ENCODE results near the gene TFAP2E. TPM values are rescaled to one million over a fixed set of nuclear protein-coding genes. Genes with fewer than 3 reads are reported as not detected.

Gene TFAP2E
- total RNA-seq, 1 donor from 2014 or later = 3.6 TPM

DNA sequence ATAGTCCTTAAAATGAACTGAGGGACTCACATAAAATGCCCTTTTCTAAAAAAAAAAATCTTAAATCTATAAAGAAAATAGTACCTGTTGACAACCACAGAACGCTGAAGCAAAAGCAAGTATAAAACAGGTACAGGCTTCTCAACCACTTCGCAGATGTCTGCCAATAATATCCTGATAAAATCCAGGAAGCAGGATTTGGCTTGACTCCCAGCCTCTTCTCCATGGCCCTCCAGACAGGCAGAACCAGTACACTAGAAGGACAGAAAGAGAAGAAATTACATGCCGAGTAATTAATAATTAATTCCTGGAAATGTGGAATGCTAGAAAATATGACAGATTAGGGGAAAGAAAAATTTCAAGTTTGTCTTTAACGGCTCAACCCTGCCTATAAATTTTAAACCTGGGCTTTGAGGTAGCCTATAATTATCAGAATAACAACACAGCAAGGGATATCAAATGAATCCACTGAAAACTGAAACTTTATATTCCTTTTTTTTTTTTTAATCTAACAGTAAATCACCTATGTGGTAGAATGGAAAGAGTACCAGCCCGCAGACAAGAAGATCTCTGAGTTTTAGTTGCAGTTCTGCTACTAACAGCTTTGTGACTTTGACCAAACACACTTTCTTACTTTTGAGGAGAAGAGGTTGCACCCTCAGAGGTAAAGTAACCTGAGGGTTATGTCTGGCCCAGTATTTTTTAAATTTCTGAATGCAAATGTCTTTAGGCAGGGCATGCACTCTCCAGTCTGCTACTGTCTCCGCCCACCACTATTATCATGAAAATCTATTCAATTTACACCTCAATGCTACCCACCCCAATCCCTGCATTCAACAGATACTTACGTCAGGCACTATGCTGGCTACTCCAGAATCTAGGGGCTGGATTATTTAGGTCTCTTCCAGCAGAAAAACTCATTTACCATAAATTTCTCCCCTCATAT lies 18.6 kb upstream of the TFAP2E start:
- Mint-ChIP-seq H3K9me3 (ENCODE audit: unreplicated experiment) (no peaks in the 10 kb centered on the region), H3K4me1 (ENCODE audit: unreplicated experiment) (peaks cover 24% of the 10 kb centered on the region), H3K27me3 (ENCODE audit: unreplicated experiment) (peaks cover 5% of the 10 kb centered on the region), H3K4me3 (ENCODE audit: unreplicated experiment) (no peak overlapping the region), H3K36me3 (ENCODE audit: low read depth, unreplicated experiment) (peaks cover 15% of the 10 kb centered on the region), H3K27ac (ENCODE audit: unreplicated experiment) (peak overlapping the region; percentile 54)
- no peak for DNase-seq (ENCODE audit: low spot score)
- TF ChIP-seq, protein P1, sequence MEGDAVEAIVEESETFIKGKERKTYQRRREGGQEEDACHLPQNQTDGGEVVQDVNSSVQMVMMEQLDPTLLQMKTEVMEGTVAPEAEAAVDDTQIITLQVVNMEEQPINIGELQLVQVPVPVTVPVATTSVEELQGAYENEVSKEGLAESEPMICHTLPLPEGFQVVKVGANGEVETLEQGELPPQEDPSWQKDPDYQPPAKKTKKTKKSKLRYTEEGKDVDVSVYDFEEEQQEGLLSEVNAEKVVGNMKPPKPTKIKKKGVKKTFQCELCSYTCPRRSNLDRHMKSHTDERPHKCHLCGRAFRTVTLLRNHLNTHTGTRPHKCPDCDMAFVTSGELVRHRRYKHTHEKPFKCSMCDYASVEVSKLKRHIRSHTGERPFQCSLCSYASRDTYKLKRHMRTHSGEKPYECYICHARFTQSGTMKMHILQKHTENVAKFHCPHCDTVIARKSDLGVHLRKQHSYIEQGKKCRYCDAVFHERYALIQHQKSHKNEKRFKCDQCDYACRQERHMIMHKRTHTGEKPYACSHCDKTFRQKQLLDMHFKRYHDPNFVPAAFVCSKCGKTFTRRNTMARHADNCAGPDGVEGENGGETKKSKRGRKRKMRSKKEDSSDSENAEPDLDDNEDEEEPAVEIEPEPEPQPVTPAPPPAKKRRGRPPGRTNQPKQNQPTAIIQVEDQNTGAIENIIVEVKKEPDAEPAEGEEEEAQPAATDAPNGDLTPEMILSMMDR (IDR thresholded peaks at IDR 0.05; ENCODE audit: unreplicated experiment) = no peak

- peak overlapping the region; percentile 53 for H3K4me3 Mint-ChIP-seq (ENCODE audit: unreplicated experiment)
- peaks cover 13% of the 10 kb centered on the region for H3K36me3 Mint-ChIP-seq (ENCODE audit: low read depth, unreplicated experiment)
- H3K27me3 Mint-ChIP-seq (ENCODE audit: unreplicated experiment) = peaks cover 9% of the 10 kb centered on the region
- H3K9me3 Mint-ChIP-seq (ENCODE audit: unreplicated experiment) = no peaks in the 10 kb centered on the region
- H3K27ac Mint-ChIP-seq (ENCODE audit: unreplicated experiment) = no peak overlapping the region
- TF ChIP-seq, protein P1 (IDR thresholded peaks at IDR 0.05; ENCODE audit: unreplicated experiment) = no peak
- peaks cover 24% of the 10 kb centered on the region for H3K4me1 Mint-ChIP-seq (ENCODE audit: unreplicated experiment)
- no peak for DNase-seq (ENCODE audit: low spot score)
Observed at GRCh38 chr1:35555212-35555584, 17.9 kb upstream of the TFAP2E start.

DNA sequence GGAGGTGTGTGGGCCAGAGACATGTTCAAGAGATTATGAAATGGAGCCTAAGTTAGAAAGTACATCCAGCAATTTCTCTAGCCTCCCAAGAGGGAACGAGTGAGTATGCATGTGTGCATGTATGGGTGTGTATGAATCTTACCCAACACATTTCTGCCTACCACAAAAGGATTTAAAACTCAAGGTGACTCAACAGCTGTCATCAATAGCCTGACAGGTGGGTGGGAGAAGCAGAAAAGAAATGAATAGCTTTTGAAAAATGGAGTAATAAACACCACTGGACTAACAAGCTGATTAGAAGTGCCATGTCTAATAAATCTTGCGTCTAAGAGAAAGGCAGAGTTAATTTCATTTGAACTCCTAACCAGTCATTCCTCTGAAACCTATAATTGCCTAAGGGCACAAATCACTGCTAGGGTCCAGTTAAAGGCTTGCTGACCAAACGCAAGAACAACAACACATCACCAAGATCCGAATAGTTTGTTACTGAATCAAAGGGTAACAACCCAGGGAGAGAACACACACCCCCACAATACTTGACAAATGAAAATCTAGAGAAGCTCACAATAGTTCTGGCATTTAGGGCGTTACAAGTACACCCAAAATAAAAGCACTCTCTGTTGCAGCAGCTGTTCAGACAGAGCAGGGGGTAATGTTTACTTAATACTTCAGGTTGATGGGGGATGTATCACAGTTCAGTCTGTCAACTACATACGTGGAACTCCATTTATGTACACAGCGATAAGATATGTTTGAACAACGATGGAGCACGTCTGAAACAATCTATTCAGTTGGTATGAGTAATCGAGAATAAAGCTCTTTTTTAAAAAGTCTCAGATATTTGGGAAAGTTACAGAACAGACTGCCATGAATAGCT lies 17.3 kb upstream of the TFAP2E start:
- Mint-ChIP-seq H3K27me3 (ENCODE audit: unreplicated experiment) (peaks cover 11% of the 10 kb centered on the region), H3K9me3 (ENCODE audit: unreplicated experiment) (no peaks in the 10 kb centered on the region), H3K4me1 (ENCODE audit: unreplicated experiment) (peaks cover 24% of the 10 kb centered on the region), H3K36me3 (ENCODE audit: low read depth, unreplicated experiment) (peaks cover 13% of the 10 kb centered on the region), H3K4me3 (ENCODE audit: unreplicated experiment) (peak overlapping the region; percentile 94), H3K27ac (ENCODE audit: unreplicated experiment) (peak overlapping the region; percentile 48)
- no peak for DNase-seq (ENCODE audit: low spot score)
- TF ChIP-seq, protein P1 (IDR thresholded peaks at IDR 0.05; ENCODE audit: unreplicated experiment) = no peak

- H3K36me3 Mint-ChIP-seq (ENCODE audit: low read depth, unreplicated experiment) = peaks cover 19% of the 10 kb centered on the region
- no peaks in the 10 kb centered on the region for H3K9me3 Mint-ChIP-seq (ENCODE audit: unreplicated experiment)
- H3K27me3 Mint-ChIP-seq (ENCODE audit: unreplicated experiment) = peaks cover 11% of the 10 kb centered on the region
- peak overlapping the region; percentile 94 for H3K4me3 Mint-ChIP-seq (ENCODE audit: unreplicated experiment)
- peak overlapping the region; percentile 48 for H3K27ac Mint-ChIP-seq (ENCODE audit: unreplicated experiment)
- TF ChIP-seq, protein P1 (IDR thresholded peaks at IDR 0.05; ENCODE audit: unreplicated experiment) = no peak
- peaks cover 24% of the 10 kb centered on the region for H3K4me1 Mint-ChIP-seq (ENCODE audit: unreplicated experiment)
- DNase-seq (ENCODE audit: low spot score) = no peak
Observed at GRCh38 chr1:35556484-35557117, 16.5 kb upstream of the TFAP2E start.
